GM19463 (cell line): ENCODE results near the gene CTAGE1.
"Not testable (repeated sequence)": the region's sequence is repeated elsewhere in the genome, so short reads cannot be mapped to it uniquely, and the experiment has no call there.

ENCODE experiments used
- ATAC-seq: cut with Tn5 transposase; IDR thresholded peaks from one replicate; pipeline ENCODE4 v1.9.1; 2021; ENCODE audit warnings: mild to moderate bottlenecking, moderate library complexity; ENCODE audit not compliant: unreplicated experiment

CTAGE1 gene

DNA sequence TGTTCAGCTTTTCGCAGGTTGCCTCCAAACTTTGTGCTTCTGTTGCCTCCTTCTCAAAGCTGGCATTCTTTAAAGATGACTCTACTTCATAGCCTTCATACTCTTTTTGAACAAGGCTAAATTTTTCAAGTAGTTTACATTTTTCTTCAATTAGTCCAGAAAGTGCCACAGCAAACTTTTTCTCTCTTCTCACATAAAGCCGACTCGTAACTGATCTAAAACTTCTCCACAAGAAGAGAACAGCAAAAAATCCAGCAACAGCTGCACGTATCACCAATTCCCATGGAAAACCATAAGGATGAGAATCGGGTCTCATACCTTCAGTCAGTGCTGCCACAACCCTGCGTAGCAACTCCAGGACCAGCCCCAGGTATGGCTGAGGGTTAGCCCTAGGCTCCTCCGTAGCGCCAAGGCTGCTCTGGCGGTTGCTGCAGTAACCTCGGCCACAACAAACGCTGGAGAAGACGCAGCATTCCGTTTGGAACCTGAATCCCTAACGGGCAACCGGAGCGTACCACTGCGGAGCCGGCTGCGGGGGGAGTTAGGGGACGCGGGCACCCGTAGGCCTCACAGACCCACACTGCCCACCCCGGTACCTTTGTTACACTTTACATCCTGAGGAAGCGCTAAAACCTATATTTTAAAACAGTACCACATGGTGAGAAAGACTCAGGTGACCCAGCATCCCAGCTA, at the start of gene CTAGE1:
TSS of gene CTAGE1 (minus strand) at position 420 of the 693 bp plus-strand sequence. CDS start at position 316, 104 bp downstream.
- ATAC-seq = no peak

- no peak for ATAC-seq
Observed at GRCh38 chr18:22466608-22467395, 49.1 kb upstream of the CTAGE1 start.

GRCh38 chr18:22465859-22466457, 48.2 kb upstream of the CTAGE1 start:
- no peak for ATAC-seq

GRCh38 chr18:22463076-22463475, 45.4 kb upstream of the CTAGE1 start:
- ATAC-seq = no peak

DNA sequence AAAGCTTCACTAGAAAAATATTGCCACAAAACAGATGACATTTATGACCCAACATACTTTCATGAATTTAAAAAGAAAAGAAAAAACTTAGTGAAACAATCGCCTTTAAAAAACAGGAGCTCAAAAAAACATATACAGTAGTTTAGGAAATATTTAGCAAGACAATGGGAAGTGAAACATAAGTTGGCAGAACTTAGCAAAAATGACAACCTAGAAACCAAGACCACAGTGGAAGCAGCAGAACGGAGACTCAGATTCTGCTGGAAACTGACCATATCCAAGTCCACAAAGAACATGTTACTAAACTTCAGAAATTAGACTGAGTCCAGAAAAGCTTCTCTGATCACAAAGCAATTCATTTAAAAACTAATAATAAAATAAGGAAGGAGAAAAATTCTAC, 41.8 kb upstream of the CTAGE1 start:
- ATAC-seq = no peak

- ATAC-seq = no peak
Observed at GRCh38 chr18:22457524-22457923, 39.8 kb upstream of the CTAGE1 start.

- ATAC-seq = no peak
Observed at GRCh38 chr18:22456547-22456946, 38.8 kb upstream of the CTAGE1 start.

DNA sequence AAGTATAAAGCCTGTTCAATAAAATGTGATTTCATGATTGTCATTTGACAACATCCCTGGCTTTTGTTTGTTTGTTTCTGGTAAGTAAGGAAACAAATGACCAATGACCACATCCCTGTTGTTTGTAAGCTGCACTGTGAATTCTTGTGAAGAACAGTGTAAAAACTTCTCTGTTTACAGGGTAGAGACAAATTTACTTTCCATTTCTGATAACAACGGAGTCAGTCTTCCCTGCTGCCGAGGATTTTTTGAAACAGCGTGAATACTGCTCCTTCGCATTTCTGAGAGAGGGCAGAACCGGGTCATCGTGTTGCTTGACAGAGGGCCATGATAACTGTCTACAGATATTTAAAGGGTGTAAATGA, 38.4 kb upstream of the CTAGE1 start:
- ATAC-seq = no peak

GRCh38 chr18:22455425-22456115, 37.9 kb upstream of the CTAGE1 start:
- no peak for ATAC-seq

DNA sequence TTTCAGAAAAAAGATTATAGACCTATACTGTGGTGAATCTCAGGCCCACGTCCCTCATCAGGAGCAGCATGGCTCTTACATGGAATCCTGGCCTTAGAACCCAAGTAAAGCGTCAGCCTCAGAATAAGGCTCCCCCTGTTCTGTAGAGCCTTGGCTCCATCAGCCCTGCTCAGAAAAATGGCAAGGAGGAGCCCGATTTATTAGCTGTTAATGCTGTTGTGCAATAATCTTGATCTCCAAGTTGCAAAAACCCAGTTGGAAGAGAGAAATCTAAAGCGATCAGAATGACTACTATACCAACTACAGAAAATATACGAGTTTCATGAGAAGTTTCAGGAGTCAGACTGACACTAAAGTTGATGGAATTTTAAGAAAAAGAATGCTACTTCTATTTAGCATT, 35.6 kb upstream of the CTAGE1 start:
- no peak for ATAC-seq

DNA sequence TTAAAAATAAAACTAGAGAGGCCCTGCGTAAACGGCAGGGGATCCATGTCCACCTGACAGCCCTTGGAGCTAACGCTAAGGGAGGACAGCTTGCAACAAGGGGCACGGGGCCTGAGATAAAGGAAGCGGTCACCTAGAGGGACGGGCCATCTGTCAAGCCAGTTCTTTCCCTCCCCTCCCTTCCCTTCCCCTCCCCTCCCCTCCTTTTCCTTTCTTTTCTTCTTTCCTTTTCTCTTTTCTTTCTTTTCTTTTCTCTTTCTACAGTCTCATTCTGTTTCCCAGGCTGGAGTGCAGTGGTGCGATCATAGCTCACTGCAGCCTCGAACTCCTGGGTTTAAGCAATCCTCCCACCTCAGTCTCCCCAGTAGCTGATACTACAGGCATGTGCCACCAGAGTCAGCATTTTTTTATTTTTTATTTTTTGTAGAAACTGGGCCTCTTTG, 34.5 kb upstream of the CTAGE1 start:
- no peak for ATAC-seq

- no peak for ATAC-seq
Observed at GRCh38 chr18:22451796-22452195, 34.1 kb upstream of the CTAGE1 start.

DNA sequence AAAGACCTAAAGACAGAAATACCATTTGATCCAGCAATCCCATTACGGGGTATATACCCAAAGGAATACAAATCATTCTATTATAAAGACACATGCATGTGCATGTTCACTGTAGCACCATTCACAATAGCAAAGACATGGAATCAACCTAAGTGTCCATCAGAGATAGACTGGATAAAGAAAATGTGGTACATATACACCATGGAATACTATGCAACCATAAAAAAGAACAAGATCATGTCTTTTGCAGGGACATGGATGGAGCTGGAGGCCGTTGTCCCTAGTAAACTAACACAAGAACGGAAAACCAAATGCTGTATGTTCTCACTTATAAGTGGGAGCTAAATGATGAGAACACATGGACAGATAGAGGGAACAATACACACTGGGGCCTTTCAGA, 33.1 kb upstream of the CTAGE1 start:
- ATAC-seq = not testable (repeated sequence)

DNA sequence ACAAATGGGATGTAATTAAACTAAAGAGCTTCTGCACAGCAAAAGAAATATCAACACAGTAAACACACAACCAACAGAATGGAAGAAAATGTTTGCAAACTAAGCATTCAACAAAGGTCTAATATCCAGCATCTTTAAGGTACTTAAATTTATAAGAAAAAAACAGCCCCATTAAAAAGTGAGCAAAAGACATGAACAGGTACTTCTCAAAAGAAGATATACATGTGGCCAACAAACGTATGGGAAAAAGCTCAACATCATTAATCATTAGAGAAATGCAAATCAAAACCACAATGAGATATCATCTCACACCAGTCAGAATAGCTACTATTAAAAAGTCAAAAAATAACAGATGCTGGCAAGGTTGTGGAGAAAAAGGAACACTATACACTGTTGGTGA, 32.6 kb upstream of the CTAGE1 start:
- not testable (repeated sequence) for ATAC-seq

- ATAC-seq = not testable (repeated sequence)
Observed at GRCh38 chr18:22449753-22450152, 32.0 kb upstream of the CTAGE1 start.

GRCh38 chr18:22448238-22448637, 30.5 kb upstream of the CTAGE1 start:
- no peak for ATAC-seq

DNA sequence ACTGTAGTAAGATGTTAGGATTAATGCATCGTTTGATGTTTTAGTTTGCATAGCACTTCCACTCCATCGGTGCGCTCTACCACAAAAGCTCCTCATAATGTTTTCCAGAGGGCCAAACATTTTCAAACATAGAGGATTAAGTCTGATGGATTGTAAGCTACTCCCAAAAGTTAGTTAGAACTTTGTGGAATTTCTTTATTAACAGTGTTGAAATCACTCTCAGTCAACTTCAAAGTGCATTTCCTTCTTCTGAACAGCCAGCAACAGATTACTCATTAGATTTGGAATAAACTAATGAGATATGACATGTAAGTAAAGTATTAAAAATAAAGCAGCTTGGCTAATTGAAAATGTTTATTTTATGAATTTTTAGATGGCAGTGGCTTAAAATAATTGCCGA, 30.1 kb upstream of the CTAGE1 start:
- no peak for ATAC-seq

DNA sequence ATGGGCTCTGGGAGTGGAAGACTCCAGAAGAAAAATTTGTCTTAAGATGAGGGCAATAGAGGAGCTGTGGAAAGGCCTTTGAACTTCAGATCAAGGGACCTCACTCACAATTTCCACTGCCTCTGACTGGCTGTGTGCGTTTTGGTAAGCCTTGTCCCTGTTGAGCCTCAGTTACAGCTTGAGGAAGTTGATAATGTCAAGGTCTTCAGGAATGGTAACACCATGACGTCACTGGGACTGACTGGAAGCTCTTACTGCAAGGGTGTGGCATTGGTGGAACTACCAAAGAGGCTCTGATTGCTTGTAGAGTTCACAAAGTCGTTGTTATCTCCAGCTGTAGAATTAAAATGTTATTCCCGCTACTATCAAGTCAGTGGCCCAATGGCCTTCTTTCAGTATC, 29.2 kb upstream of the CTAGE1 start:
- no peak for ATAC-seq

DNA sequence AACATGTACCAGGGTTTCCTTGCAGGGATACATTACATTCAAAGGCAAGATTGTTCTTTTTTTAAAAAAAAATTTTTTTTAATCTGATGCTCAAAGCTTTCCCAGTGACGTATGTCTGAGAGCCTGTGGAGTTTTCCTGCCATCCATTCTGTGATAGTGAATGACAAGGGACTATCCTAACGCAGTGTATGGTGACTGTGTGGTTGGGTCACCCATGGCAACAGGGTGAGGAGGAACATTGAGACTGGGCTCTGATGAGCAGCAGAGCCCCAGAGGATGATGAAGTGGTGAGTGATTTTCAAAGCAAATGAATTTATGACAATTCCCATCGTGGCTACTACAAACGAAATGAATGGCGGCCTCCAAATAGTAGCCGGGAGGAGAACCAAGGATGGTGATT, 28.6 kb upstream of the CTAGE1 start:
- no peak for ATAC-seq

DNA sequence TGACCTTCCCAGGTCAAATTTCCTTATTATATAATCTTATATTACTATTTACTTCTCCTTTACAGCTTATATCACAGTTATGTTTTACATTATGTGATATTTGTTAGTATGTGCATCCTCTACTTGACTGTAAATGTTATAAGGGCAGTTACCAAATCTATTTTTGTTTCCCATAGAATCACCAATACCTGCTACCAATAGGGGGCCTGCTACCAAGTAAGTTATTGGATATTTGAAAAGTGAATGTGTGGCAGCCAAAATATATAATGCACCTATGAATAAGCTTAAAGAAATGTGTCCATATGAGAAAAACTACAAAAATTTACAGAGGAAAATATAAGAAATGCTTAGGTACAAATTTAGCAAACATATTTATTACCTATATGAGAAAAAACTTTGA, 23.9 kb upstream of the CTAGE1 start:
- ATAC-seq = no peak

DNA sequence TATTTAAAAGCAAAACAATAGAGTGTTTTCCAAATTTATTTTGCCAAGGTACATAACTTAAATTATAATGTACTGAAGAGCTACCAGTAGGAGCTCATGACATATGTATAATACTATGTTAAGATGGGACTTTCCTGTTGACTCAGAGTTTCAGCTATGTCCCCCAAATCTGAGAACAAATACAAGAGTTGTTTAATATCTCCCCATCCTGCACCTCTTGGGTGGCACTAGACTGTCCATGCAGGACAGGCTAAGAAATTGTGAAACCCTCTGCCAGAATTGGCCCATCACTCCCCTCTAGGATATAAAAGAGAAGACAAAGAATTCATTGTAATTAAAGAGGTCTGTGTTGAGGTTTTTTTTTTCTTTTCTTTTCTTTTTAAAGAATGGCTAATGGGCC, 21.7 kb upstream of the CTAGE1 start:
- no peak for ATAC-seq
